A172 (cell line): Measurements from ENCODE around the gene ACVR1B. TPM values are rescaled to one million over a fixed set of nuclear protein-coding genes. Genes with fewer than 3 reads are reported as not detected.
A peak's percentile ranks its signal among the peaks of the same experiment; 100 is the strongest.
"Not testable (repeated sequence)": the region's sequence is repeated elsewhere in the genome, so short reads cannot be mapped to it uniquely, and the experiment has no call there.

Experiments used
- DNase-seq: peaks from one replicate; pipeline ENCODE4 v3.0.0-alpha.2; 2015; ENCODE audit warnings: low spot score
- total RNA-seq: library from RNA; depleted of rRNA; stranded (reverse); fragments of >200 nt; shearing (Covaris generic); gene quantifications from 2 replicates; pipeline ENCODE4 v1.2.3, GENCODE V29; 2014

Gene ACVR1B
- total RNA-seq, 1 experiment from 2014 or later: 6.9 TPM

GRCh38 chr12:51970904-51971646 lies 19.6 kb downstream of the ACVR1B start:
- peak; percentile 41 for DNase-seq

GRCh38 chr12:51971679-51972421 lies 20.4 kb downstream of the ACVR1B start:
- peak; percentile 8 for DNase-seq

- no peak for DNase-seq
These were observed 20.9 kb downstream of the ACVR1B start for GRCh38 chr12:51972422-51972812.

GRCh38 chr12:51972849-51973273 lies 21.4 kb downstream of the ACVR1B start:
- DNase-seq: peak; percentile 62

GRCh38 chr12:51973560-51973959 lies 22.1 kb downstream of the ACVR1B start:
- no peak for DNase-seq

GRCh38 chr12:51974646-51975045 lies 23.1 kb downstream of the ACVR1B start:
- no peak for DNase-seq

GRCh38 chr12:51975196-51975595 lies 23.7 kb downstream of the ACVR1B start:
- no peak for DNase-seq

GRCh38 chr12:51976376-51977160 lies 25.1 kb downstream of the ACVR1B start:
- no peak for DNase-seq

- no peak for DNase-seq
These were observed 25.8 kb downstream of the ACVR1B start for GRCh38 chr12:51977320-51977753.

- DNase-seq: not testable (repeated sequence)
These were observed 27.8 kb downstream of the ACVR1B start for GRCh38 chr12:51979306-51979705.

GRCh38 chr12:51980051-51980808 lies 28.7 kb downstream of the ACVR1B start:
- peak; percentile 59 for DNase-seq

- no peak for DNase-seq
These were observed 29.3 kb downstream of the ACVR1B start for GRCh38 chr12:51980809-51981127.

GRCh38 chr12:51984657-51985056 lies 33.2 kb downstream of the ACVR1B start:
- no peak for DNase-seq

GRCh38 chr12:51985154-51985835 lies 33.8 kb downstream of the ACVR1B start:
- no peak for DNase-seq

- no peak for DNase-seq
These were observed 35.3 kb downstream of the ACVR1B start for GRCh38 chr12:51986834-51987233.

GRCh38 chr12:51992246-51992645 lies 40.7 kb downstream of the ACVR1B start:
- DNase-seq: no peak

- no peak for DNase-seq
These were observed 43.0 kb downstream of the ACVR1B start for GRCh38 chr12:51994539-51994820.

GRCh38 chr12:51994959-51995358 lies 43.5 kb downstream of the ACVR1B start:
- DNase-seq: no peak

GRCh38 chr12:51997136-51997535 lies 45.6 kb downstream of the ACVR1B start:
- no peak for DNase-seq

GRCh38 chr12:52003016-52003550 lies 51.6 kb downstream of the ACVR1B start:
- no peak for DNase-seq

GRCh38 chr12:52003591-52003990 lies 52.1 kb downstream of the ACVR1B start:
- DNase-seq: no peak
